ENCODE measurements around the gene PDE9A. TPM values are rescaled to one million over a fixed set of nuclear protein-coding genes. Genes with fewer than 3 reads are reported as not detected.

The PDE9A gene
- total and polyA plus RNA-seq, 10 donors: 7.9 to 45.5 (median 23.8) TPM

GRCh38 chr21:42782723-42783242 lies 129.4 kb downstream of the PDE9A start:
- Histone ChIP-seq H3K4me3 (no peak overlapping the region), H3K27ac (peak overlapping the region; percentile 4 to 93 (median 88)), H3K4me1 (peaks cover 16 to 66% (median 44%) of the 10 kb centered on the region in 6 donors), H3K9me3 (peaks cover 0 to 4% (median 0%) of the 10 kb centered on the region in 8 donors), H3K36me3 (no peaks in the 10 kb centered on the region), H3K27me3 (replicated peaks in 1 of 7) (peaks cover 0 to 46% (median 9%) of the 10 kb centered on the region in 7 donors)
- TF ChIP-seq POLR2AphosphoS5 (IDR thresholded peaks at IDR 0.05): no peak
- TF ChIP-seq, protein P1, sequence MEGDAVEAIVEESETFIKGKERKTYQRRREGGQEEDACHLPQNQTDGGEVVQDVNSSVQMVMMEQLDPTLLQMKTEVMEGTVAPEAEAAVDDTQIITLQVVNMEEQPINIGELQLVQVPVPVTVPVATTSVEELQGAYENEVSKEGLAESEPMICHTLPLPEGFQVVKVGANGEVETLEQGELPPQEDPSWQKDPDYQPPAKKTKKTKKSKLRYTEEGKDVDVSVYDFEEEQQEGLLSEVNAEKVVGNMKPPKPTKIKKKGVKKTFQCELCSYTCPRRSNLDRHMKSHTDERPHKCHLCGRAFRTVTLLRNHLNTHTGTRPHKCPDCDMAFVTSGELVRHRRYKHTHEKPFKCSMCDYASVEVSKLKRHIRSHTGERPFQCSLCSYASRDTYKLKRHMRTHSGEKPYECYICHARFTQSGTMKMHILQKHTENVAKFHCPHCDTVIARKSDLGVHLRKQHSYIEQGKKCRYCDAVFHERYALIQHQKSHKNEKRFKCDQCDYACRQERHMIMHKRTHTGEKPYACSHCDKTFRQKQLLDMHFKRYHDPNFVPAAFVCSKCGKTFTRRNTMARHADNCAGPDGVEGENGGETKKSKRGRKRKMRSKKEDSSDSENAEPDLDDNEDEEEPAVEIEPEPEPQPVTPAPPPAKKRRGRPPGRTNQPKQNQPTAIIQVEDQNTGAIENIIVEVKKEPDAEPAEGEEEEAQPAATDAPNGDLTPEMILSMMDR (IDR thresholded peaks at IDR 0.05 in 8 of 11, conservative IDR thresholded peaks at IDR 0.05 in 3 of 11): no peak
- no peak for TF ChIP-seq POLR2A (IDR thresholded peaks at IDR 0.05)
- DNase-seq: peak; percentile 77
- intact Hi-C loops (cut with DNase I; ENCODE audit: low total_unique reads): no loop called here
- WGBS, 5 donors: 67 to 74% (median 68%) methylated on average over 10 of the region's 10 CpGs

DNA sequence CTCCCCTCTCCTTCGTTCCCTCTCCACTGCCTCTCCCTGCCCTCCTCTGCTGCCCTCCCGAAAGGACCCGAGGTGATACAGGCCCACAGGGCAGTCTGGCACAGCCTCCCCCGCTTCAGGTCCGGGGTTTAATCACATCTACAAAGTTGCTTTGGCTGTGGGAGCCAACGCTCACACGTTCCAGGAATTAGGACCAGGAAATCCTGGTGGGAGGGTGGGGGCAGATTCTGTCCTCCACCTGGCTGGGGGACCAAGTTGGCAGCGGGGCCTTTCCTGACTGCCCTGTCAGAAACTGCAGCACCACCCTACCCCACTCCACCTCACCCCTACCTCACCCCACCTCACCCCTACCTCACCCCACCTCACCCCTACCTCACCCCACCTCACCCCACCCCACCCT lies 130.9 kb downstream of the PDE9A start:
- DNase-seq: peak; percentile 87
- peak overlapping the region in 4 of 8 donors; percentile 5 to 58 (median 25) for H3K4me3 ChIP-seq
- H3K9me3 ChIP-seq: peaks cover 0 to 4% (median 0%) of the 10 kb centered on the region in 8 donors
- TF ChIP-seq POLR2A (IDR thresholded peaks at IDR 0.05): no peak
- TF ChIP-seq POLR2AphosphoS5 (IDR thresholded peaks at IDR 0.05): peak in 2 of 3 donors; percentile 19 to 38
- intact Hi-C loops (cut with DNase I; ENCODE audit: low total_unique reads): no loop called here
- H3K27ac ChIP-seq: peak overlapping the region; percentile 76 to 93 (median 89)
- peaks cover 0 to 37% (median 9%) of the 10 kb centered on the region in 7 donors for H3K27me3 ChIP-seq (replicated peaks in 1 of 7)
- H3K36me3 ChIP-seq: no peaks in the 10 kb centered on the region
- H3K4me1 ChIP-seq: peaks cover 15 to 58% (median 40%) of the 10 kb centered on the region in 6 donors
- 13 to 26% (median 24%) methylated on average over 8 of the region's 8 CpGs for WGBS, 5 donors

- 87 to 96% (median 92%) methylated on average over 9 to 17 of the region's 17 CpGs for WGBS, 5 donors
- no peak overlapping the region for H3K4me3 ChIP-seq
- TF ChIP-seq POLR2A (IDR thresholded peaks at IDR 0.05) (no peak), POLR2AphosphoS5 (IDR thresholded peaks at IDR 0.05) (no peak)
- TF ChIP-seq, protein P1 (IDR thresholded peaks at IDR 0.05 in 8 of 11, conservative IDR thresholded peaks at IDR 0.05 in 3 of 11): no peak
- H3K27me3 ChIP-seq (replicated peaks in 1 of 7): peaks cover 0 to 30% (median 9%) of the 10 kb centered on the region in 7 donors
- peak overlapping the region in 5 of 8 donors; percentile 2 to 93 (median 83) for H3K27ac ChIP-seq
- H3K36me3 ChIP-seq: no peaks in the 10 kb centered on the region
- intact Hi-C loops (cut with DNase I; ENCODE audit: low total_unique reads): no loop called here
- peaks cover 11 to 52% (median 36%) of the 10 kb centered on the region in 6 donors for H3K4me1 ChIP-seq
- no peak for DNase-seq
- H3K9me3 ChIP-seq: peaks cover 0 to 4% (median 0%) of the 10 kb centered on the region in 8 donors
Observed at GRCh38 chr21:42784896-42785451, 131.6 kb downstream of the PDE9A start.

DNA sequence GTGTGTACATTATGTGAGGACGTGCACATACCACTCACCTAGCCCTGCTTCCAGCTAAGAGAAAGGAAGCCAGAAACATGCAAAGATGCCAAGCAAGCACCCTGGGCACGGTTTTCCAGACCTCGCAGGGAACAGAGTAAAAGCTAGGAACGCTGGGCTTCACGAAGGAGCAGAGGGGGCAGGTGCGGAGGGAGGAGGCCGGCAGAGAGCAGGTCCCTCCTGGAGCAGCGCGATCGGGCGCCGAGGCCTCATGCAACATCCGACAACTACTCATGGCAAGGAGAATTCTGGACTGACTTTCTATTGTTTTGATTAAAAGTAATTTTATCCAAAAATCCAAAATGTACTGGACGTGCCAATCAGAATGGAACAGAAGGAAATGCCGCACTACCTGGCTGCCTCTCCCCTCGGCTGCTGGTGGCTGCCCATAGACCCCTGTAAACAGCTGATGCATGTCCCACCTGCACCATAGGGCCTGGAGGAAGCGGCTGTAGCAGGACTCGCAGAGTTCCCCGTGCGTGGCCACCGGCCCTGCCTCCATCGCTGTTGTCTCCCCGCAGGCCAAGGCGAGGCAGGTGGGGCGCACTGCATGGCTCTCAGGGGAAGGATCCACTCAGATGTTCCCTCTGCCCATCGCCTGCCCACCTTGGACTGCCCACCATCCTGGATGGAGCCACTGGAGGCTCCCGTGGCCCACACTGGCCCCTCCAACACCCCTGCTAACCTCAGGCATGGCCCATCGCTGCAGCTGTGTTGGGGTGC lies 132.4 kb downstream of the PDE9A start:
- WGBS, 5 donors: 91 to 95% (median 94%) methylated on average over 23 to 28 of the region's 28 CpGs
- H3K36me3 ChIP-seq: no peaks in the 10 kb centered on the region
- intact Hi-C loops (cut with DNase I; ENCODE audit: low total_unique reads): no loop called here
- peaks cover 0 to 21% (median 8%) of the 10 kb centered on the region in 7 donors for H3K27me3 ChIP-seq (replicated peaks in 1 of 7)
- H3K4me1 ChIP-seq: peaks cover 5 to 43% (median 31%) of the 10 kb centered on the region in 6 donors
- peak overlapping the region in 3 of 8 donors; percentile 2 to 93 (median 90) for H3K27ac ChIP-seq
- TF ChIP-seq POLR2A (IDR thresholded peaks at IDR 0.05) (no peak), POLR2AphosphoS5 (IDR thresholded peaks at IDR 0.05) (no peak)
- TF ChIP-seq, protein P1 (IDR thresholded peaks at IDR 0.05 in 8 of 11, conservative IDR thresholded peaks at IDR 0.05 in 3 of 11): no peak
- no peak overlapping the region for H3K4me3 ChIP-seq
- peaks cover 0 to 4% (median 0%) of the 10 kb centered on the region in 8 donors for H3K9me3 ChIP-seq
- DNase-seq: peak; percentile 65

Data from spleen (tissue), 11 donors.